ENCODE measurements around the gene CEMP1.

CEMP1 gene

GRCh38 chr16:2524339-2524938 lies 6.8 kb downstream of the CEMP1 start:
- Histone ChIP-seq H3K27me3 (ENCODE audit: control insufficient read depth, low read length) (no peaks in the 10 kb centered on the region), H3K36me3 (ENCODE audit: control insufficient read depth, low read length) (peaks cover 56% of the 10 kb centered on the region), H3K9me3 (ENCODE audit: control insufficient read depth, insufficient read depth, low read length) (no peaks in the 10 kb centered on the region)

GRCh38 chr16:2523801-2524231 lies 7.4 kb downstream of the CEMP1 start:
- Histone ChIP-seq H3K4me3 (ENCODE audit: low read length) (no peak overlapping the region), H3K9me3 (ENCODE audit: control insufficient read depth, insufficient read depth, low read length) (no peaks in the 10 kb centered on the region), H4K20me1 (ENCODE audit: control insufficient read depth, insufficient read depth, low read depth, low read length) (no peaks in the 10 kb centered on the region; the same call in 1 of the 2 replicates), H3K36me3 (ENCODE audit: control insufficient read depth, low read length) (peaks cover 55% of the 10 kb centered on the region), H3F3A (ENCODE audit: control insufficient read depth, insufficient read depth) (peaks cover 6% of the 10 kb centered on the region), H3K79me2 (ENCODE audit: control insufficient read depth, low read length) (peaks cover 20% of the 10 kb centered on the region), H3K4me2 (ENCODE audit: low read length) (no peak overlapping the region), H3K27me3 (ENCODE audit: control insufficient read depth, low read length) (no peaks in the 10 kb centered on the region), H3K27ac (ENCODE audit: low read depth, low read length) (no peak overlapping the region), H3K9me2 (replicated peaks; ENCODE audit: control insufficient read depth, low read length) (no peaks in the 10 kb centered on the region), H3K4me1 (ENCODE audit: control insufficient read depth, low read length) (peaks cover 20% of the 10 kb centered on the region)
- TF ChIP-seq EZH2phosphoT487 (IDR thresholded peaks at IDR 0.05; ENCODE audit: borderline replicate concordance, low read length) (no peak), CTCF (IDR thresholded peaks at IDR 0.05; ENCODE audit: low read depth, low read length, poor library complexity, severe bottlenecking) (no peak)

More at GRCh38 chr16:2524339-2524938, 6.8 kb downstream of the CEMP1 start:
- Histone ChIP-seq H3K4me3 (ENCODE audit: low read length) (no peak overlapping the region), H3K79me2 (ENCODE audit: control insufficient read depth, low read length) (peaks cover 14% of the 10 kb centered on the region), H3K4me2 (ENCODE audit: low read length) (no peak overlapping the region), H3K27ac (ENCODE audit: low read depth, low read length) (no peak overlapping the region), H3K4me1 (ENCODE audit: control insufficient read depth, low read length) (peaks cover 13% of the 10 kb centered on the region), H3F3A (ENCODE audit: control insufficient read depth, insufficient read depth) (peaks cover 5% of the 10 kb centered on the region), H4K20me1 (ENCODE audit: control insufficient read depth, insufficient read depth, low read depth, low read length) (no peaks in the 10 kb centered on the region), H3K9me2 (replicated peaks; ENCODE audit: control insufficient read depth, low read length) (no peaks in the 10 kb centered on the region)
- TF ChIP-seq EZH2phosphoT487 (IDR thresholded peaks at IDR 0.05; ENCODE audit: borderline replicate concordance, low read length): no peak
- TF ChIP-seq CTCF (IDR thresholded peaks at IDR 0.05; ENCODE audit: low read depth, low read length, poor library complexity, severe bottlenecking): no peak

- Histone ChIP-seq H3K9me3 (ENCODE audit: control insufficient read depth, insufficient read depth, low read length) (no peaks in the 10 kb centered on the region), H3K4me3 (ENCODE audit: low read length) (peak overlapping the region; percentile 79), H3K27me3 (ENCODE audit: control insufficient read depth, low read length) (no peaks in the 10 kb centered on the region), H3K4me1 (ENCODE audit: control insufficient read depth, low read length) (peaks cover 40% of the 10 kb centered on the region), H3K36me3 (ENCODE audit: control insufficient read depth, low read length) (peaks cover 44% of the 10 kb centered on the region), H4K20me1 (ENCODE audit: control insufficient read depth, insufficient read depth, low read depth, low read length) (peaks cover 3% of the 10 kb centered on the region; the same call in 1 of the 2 replicates), H3F3A (ENCODE audit: control insufficient read depth, insufficient read depth) (peaks cover 6% of the 10 kb centered on the region), H3K79me2 (ENCODE audit: control insufficient read depth, low read length) (peaks cover 49% of the 10 kb centered on the region), H3K27ac (ENCODE audit: low read depth, low read length) (no peak overlapping the region), H3K4me2 (ENCODE audit: low read length) (peak overlapping the region; percentile 82), H3K9me2 (replicated peaks; ENCODE audit: control insufficient read depth, low read length) (no peaks in the 10 kb centered on the region)
- TF ChIP-seq CTCF (IDR thresholded peaks at IDR 0.05; ENCODE audit: low read depth, low read length, poor library complexity, severe bottlenecking) (peak; percentile 6), EZH2phosphoT487 (IDR thresholded peaks at IDR 0.05; ENCODE audit: borderline replicate concordance, low read length) (no peak)
These were observed 10.2 kb downstream of the CEMP1 start for GRCh38 chr16:2520784-2521531.
